Measurements from ENCODE around the gene LRR1. TPM values are rescaled to one million over a fixed set of nuclear protein-coding genes. Genes with fewer than 3 reads are reported as not detected.

Gene LRR1
- total and polyA plus RNA-seq, 9 of the 15 experiments (the other 6 are each of a cell fraction or from before 2014, with no cell fraction given): 26.5 to 58.1 (median 31.8) TPM

DNA sequence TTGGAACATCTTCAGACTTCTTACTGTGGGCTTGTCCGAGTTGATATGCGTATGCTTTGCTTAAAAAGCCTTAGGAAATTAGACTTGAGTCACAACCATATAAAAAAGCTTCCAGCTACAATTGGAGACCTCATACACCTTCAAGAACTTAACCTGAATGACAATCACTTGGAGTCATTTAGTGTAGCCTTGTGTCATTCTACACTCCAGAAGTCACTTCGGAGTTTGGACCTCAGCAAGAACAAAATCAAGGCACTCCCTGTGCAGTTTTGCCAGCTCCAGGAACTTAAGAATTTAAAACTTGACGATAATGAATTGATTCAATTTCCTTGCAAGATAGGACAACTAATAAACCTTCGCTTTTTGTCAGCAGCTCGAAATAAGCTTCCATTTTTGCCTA is 8.8 kb downstream of the LRR1 start:
- WGBS (ENCODE audit: insufficient coverage, low coverage, missing lambda C conversion rate): 92% methylated on average over 6 of the region's 6 CpGs
- Histone ChIP-seq H3K9me1 (ENCODE audit: control insufficient read depth, insufficient read depth, low read length) (no peaks in the 10 kb centered on the region), H3K4me3 (no peak overlapping the region), H3K79me2 (ENCODE audit: control insufficient read depth, insufficient read depth, low read length) (peaks cover 16% of the 10 kb centered on the region), H3K9ac (ENCODE audit: insufficient read depth in 1 of 2, low read depth in 2 of 2, low read length in 2 of 2) (no peak overlapping the region), H2AFZ (ENCODE audit: low read depth, low read length) (no peak overlapping the region), H3K27me3 (ENCODE audit: control insufficient read depth in 2 of 2, insufficient read depth in 2 of 2, low read length in 2 of 2) (no peaks in the 10 kb centered on the region), H4K20me1 (replicated peaks; ENCODE audit: control insufficient read depth, insufficient read depth, low read length) (no peaks in the 10 kb centered on the region), H3K9me3 (replicated peaks; ENCODE audit: control insufficient read depth, insufficient read depth, low read depth, low read length) (no peaks in the 10 kb centered on the region), H3K27ac (ENCODE audit: extremely low read depth, low read depth, low read length) (no peak overlapping the region), H3K4me1 (replicated peaks in 1 of 2; ENCODE audit: control insufficient read depth in 2 of 2, insufficient read depth in 2 of 2, low read length in 2 of 2) (no peaks in the 10 kb centered on the region; a peak in 2 of 5 replicates), H3K4me2 (ENCODE audit: insufficient read depth, low read length) (no peak overlapping the region), H3K36me3 (ENCODE audit: control insufficient read depth, insufficient read depth, low read length) (peaks cover 48% of the 10 kb centered on the region)
- FAIRE-seq: no peak
- ATAC-seq: no peak
- in situ Hi-C loops (cut with MboI): no loop called here
- ChIA-PET POLR2A (interaction anchor here (0.9 kb wide), 1 partner anchor 12 kb away, joined by 4 read pairs; no protein-coding TSS in a partner anchor), CTCF (ENCODE audit: low intra/inter-chr PET ratio) (no interaction called here)
- intact Hi-C loops (cut with micrococcal nuclease): no loop called here
- BruUV-seq (replicated peaks): no TSS peak
- no peak for DNase-seq (ENCODE audit: extremely low read depth in 1 of 4, low spot score in 3 of 4)
- TF ChIP-seq, protein P1, sequence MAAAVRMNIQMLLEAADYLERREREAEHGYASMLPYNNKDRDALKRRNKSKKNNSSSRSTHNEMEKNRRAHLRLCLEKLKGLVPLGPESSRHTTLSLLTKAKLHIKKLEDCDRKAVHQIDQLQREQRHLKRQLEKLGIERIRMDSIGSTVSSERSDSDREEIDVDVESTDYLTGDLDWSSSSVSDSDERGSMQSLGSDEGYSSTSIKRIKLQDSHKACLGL (CRISPR knock-in tag; IDR thresholded peaks at IDR 0.05; ENCODE audit: borderline replicate concordance, poor library complexity, severe bottlenecking): no peak
- TF ChIP-seq ZNF431 (CRISPR knock-in tag; IDR thresholded peaks at IDR 0.05) (no peak), ZNF224 (CRISPR knock-in tag; IDR thresholded peaks at IDR 0.05) (no peak), ZNF507 (tag; conservative IDR thresholded peaks at IDR 0.05) (no peak), SMAD3 (CRISPR knock-in tag; conservative IDR thresholded peaks at IDR 0.05) (no peak), ZNF282 (CRISPR knock-in tag; IDR thresholded peaks at IDR 0.05) (no peak), SOX6 (IDR thresholded peaks at IDR 0.05) (no peak), TCF7 (IDR thresholded peaks at IDR 0.05; ENCODE audit: borderline replicate concordance) (no peak), TRIM28 (IDR thresholded peaks at IDR 0.05) (no peak), MEF2A (IDR thresholded peaks at IDR 0.05; ENCODE audit: control insufficient read depth, low read depth, low read length) (no peak), TCFL5 (CRISPR knock-in tag; conservative IDR thresholded peaks at IDR 0.05) (no peak), KLF1 (tag; IDR thresholded peaks at IDR 0.05) (no peak), SMC3 (conservative IDR thresholded peaks at IDR 0.05; ENCODE audit: insufficient read depth, low read depth, low read length) (no peak), KLF6 (CRISPR knock-in tag; IDR thresholded peaks at IDR 0.05; ENCODE audit: borderline replicate concordance) (no peak), NFIX (CRISPR knock-in tag; IDR thresholded peaks at IDR 0.05; ENCODE audit: low read depth) (no peak)
- TF ChIP-seq, protein P2, sequence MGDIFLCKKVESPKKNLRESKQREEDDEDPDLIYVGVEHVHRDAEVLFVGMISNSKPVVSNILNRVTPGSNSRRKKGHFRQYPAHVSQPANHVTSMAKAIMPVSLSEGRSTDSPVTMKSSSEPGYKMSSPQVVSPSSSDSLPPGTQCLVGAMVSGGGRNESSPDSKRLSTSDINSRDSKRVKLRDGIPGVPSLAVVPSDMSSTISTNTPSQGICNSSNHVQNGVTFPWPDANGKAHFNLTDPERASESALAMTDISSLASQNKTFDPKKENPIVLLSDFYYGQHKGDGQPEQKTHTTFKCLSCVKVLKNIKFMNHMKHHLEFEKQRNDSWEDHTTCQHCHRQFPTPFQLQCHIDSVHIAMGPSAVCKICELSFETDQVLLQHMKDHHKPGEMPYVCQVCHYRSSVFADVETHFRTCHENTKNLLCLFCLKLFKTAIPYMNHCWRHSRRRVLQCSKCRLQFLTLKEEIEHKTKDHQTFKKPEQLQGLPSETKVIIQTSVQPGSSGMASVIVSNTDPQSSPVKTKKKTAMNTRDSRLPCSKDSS (IDR thresholded peaks at IDR 0.05; ENCODE audit: low read depth, partially characterized antibody): no peak
- TF ChIP-seq, protein P3, sequence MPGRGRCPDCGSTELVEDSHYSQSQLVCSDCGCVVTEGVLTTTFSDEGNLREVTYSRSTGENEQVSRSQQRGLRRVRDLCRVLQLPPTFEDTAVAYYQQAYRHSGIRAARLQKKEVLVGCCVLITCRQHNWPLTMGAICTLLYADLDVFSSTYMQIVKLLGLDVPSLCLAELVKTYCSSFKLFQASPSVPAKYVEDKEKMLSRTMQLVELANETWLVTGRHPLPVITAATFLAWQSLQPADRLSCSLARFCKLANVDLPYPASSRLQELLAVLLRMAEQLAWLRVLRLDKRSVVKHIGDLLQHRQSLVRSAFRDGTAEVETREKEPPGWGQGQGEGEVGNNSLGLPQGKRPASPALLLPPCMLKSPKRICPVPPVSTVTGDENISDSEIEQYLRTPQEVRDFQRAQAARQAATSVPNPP (IDR thresholded peaks at IDR 0.05; ENCODE audit: borderline replicate concordance, insufficient read depth, insufficient read length): no peak
- TF ChIP-seq, protein P4, sequence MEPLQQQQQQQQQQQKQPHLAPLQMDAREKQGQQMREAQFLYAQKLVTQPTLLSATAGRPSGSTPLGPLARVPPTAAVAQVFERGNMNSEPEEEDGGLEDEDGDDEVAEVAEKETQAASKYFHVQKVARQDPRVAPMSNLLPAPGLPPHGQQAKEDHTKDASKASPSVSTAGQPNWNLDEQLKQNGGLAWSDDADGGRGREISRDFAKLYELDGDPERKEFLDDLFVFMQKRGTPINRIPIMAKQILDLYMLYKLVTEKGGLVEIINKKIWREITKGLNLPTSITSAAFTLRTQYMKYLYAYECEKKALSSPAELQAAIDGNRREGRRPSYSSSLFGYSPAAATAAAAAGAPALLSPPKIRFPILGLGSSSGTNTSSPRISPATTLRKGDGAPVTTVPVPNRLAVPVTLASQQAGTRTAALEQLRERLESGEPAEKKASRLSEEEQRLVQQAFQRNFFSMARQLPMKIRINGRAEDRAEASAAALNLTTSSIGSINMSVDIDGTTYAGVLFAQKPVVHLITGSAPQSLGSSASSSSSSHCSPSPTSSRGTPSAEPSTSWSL (CRISPR knock-in tag; IDR thresholded peaks at IDR 0.05; ENCODE audit: borderline replicate concordance): no peak

Measured in K562 (cell line).